Liver (tissue), 9 donors: ENCODE results near the gene KRT26. TPM values are rescaled to one million over a fixed set of nuclear protein-coding genes. Genes with fewer than 3 reads are reported as not detected.

Experiments used
- DNase-seq: peaks from one replicate; pipeline ENCODE4 v3.0.0-alpha.2; 2017; ENCODE audit warnings: low spot score
- H3K27ac ChIP-seq, 2 donors: one replicate each; pipeline ENCODE4 v1.7.0; 2013; ENCODE audit warnings: inconsistent platforms in 2 of 2, low read length in 2 of 2, control low read depth in 1 of 2, low read depth in 1 of 2, mild to moderate bottlenecking in 1 of 2
- H3K27me3 ChIP-seq, 4 donors: one replicate each; pipeline versions ENCODE4 v1.6.1 to v1.7.0; 2013; ENCODE audit warnings: low read length in 3 of 4, inconsistent platforms in 1 of 4, mild to moderate bottlenecking in 1 of 4, moderate library complexity in 1 of 4; ENCODE audit not compliant: control insufficient read depth in 4 of 4, insufficient read depth in 4 of 4
- H3K36me3 ChIP-seq, 4 donors: one replicate each; pipeline versions ENCODE4 v1.6.1 to v1.7.0; 2013; ENCODE audit warnings: low read length in 3 of 4, mild to moderate bottlenecking in 3 of 4, low read depth in 1 of 4, moderate library complexity in 1 of 4; ENCODE audit not compliant: control insufficient read depth in 4 of 4, insufficient read depth in 3 of 4
- H3K4me1 ChIP-seq, 4 donors: one replicate each; pipeline versions ENCODE4 v1.6.1 to v1.7.0; 2013; ENCODE audit warnings: low read length in 3 of 4, mild to moderate bottlenecking in 3 of 4, moderate library complexity in 1 of 4; ENCODE audit not compliant: control insufficient read depth in 4 of 4, insufficient read depth in 4 of 4
- H3K4me3 ChIP-seq, 3 donors: one replicate each; pipeline versions ENCODE4 v1.6.1 to v1.7.0; 2013; ENCODE audit warnings: low read length in 3 of 3, control low read depth in 1 of 3, low read depth in 1 of 3, mild to moderate bottlenecking in 1 of 3
- H3K9ac ChIP-seq, 2 donors: one replicate each; pipeline ENCODE4 v1.7.0; 2013; ENCODE audit warnings: low read length in 2 of 2, mild to moderate bottlenecking in 2 of 2, moderate library complexity in 2 of 2, control low read depth in 1 of 2, low read depth in 1 of 2
- H3K9me3 ChIP-seq, 4 donors: one replicate each; pipeline versions ENCODE4 v1.6.1 to v1.7.0; 2013; ENCODE audit warnings: low read length in 3 of 4; ENCODE audit not compliant: control insufficient read depth in 4 of 4
- EGR1 ChIP-seq, 2 donors: IDR thresholded peaks; 2 replicates each; pipeline ENCODE4 v1.6.1; 2016 to 2018; ENCODE audit warnings: antibody characterized with exemption in 2 of 2, low read depth in 2 of 2
- FOXA1 ChIP-seq: IDR thresholded peaks from 2 replicates; pipeline ENCODE4 v1.6.1; 2016; ENCODE audit warnings: antibody characterized with exemption
- FOXA2 ChIP-seq: IDR thresholded peaks from 2 replicates; pipeline ENCODE4 v1.6.1; 2016; ENCODE audit warnings: antibody characterized with exemption
- GABPA ChIP-seq, 2 donors: IDR thresholded peaks in 1 of 2; conservative IDR thresholded peaks in 1 of 2; 2 replicates each; pipeline ENCODE4 v1.6.1; 2016; ENCODE audit warnings: antibody characterized with exemption in 2 of 2, mild to moderate bottlenecking in 1 of 2, moderate library complexity in 1 of 2
- HNF4A ChIP-seq, 2 donors: conservative IDR thresholded peaks; 2 replicates each; pipeline ENCODE4 v1.6.1; 2016; ENCODE audit warnings: antibody characterized with exemption in 2 of 2, mild to moderate bottlenecking in 2 of 2
- HNF4G ChIP-seq: IDR thresholded peaks from 2 replicates; pipeline ENCODE4 v1.6.1; 2016; ENCODE audit warnings: antibody characterized with exemption
- JUND ChIP-seq, 2 donors: IDR thresholded peaks; 2 replicates each; pipeline ENCODE4 v1.6.1; 2016; ENCODE audit warnings: antibody characterized with exemption in 2 of 2
- NR2F2 ChIP-seq: IDR thresholded peaks from 2 replicates; pipeline ENCODE4 v1.6.1; 2016; ENCODE audit warnings: antibody characterized with exemption
- RAD21 ChIP-seq, 2 donors: IDR thresholded peaks; 2 replicates each; pipeline ENCODE4 v1.6.1; 2016; ENCODE audit warnings: antibody characterized with exemption in 2 of 2, mild to moderate bottlenecking in 2 of 2
- RXRA ChIP-seq, 2 donors: IDR thresholded peaks; 2 replicates each; pipeline ENCODE4 v1.6.1; 2017 to 2018; ENCODE audit warnings: antibody characterized with exemption in 2 of 2, mild to moderate bottlenecking in 1 of 2
- SP1 ChIP-seq: IDR thresholded peaks from 2 replicates; pipeline ENCODE4 v1.6.1; 2018; ENCODE audit warnings: antibody characterized with exemption, mild to moderate bottlenecking
- TAF1 ChIP-seq: conservative IDR thresholded peaks from 2 replicates; pipeline ENCODE4 v1.6.1; 2016; ENCODE audit warnings: antibody characterized with exemption, mild to moderate bottlenecking
- YY1 ChIP-seq: IDR thresholded peaks from 2 replicates; pipeline ENCODE4 v1.6.1; 2016; ENCODE audit warnings: antibody characterized with exemption, mild to moderate bottlenecking
- WGBS: extraction: QIAGEN DNeasy Blood & Tissue Kit; methylation state at CpG from one replicate; pipeline ENCODE4 v1.1.7; 2013; 5-methylcytosine and 5-hydroxymethylcytosine counted together
- polyA plus RNA-seq, 2 donors: library from polyadenylated mRNA; stranded (reverse) in 1 of 2; unstranded in 1 of 2; fragments of 200-250 nt in 1 of 2; fragments of >200 nt in 1 of 2; fragmentation: Nextera tagmentation in 1 of 2; extraction: Ambion mirVana in 1 of 2; gene quantifications; one replicate each; pipeline versions ENCODE4 v1.2.1 to v1.2.3, GENCODE V29; 2013 to 2015
- total RNA-seq, 2 donors: library from RNA; depleted of rRNA; stranded (reverse); fragments of >200 nt; gene quantifications; one replicate each; pipeline ENCODE4 v1.2.3, GENCODE V29; 2014
- TF ChIP-seq, protein P1 (sequence below): IDR thresholded peaks from 2 replicates; pipeline ENCODE4 v1.6.1; 2016; ENCODE audit warnings: antibody characterized with exemption, mild to moderate bottlenecking
- TF ChIP-seq, protein P2 (sequence below): fragments of 150-350 bp; IDR thresholded peaks from 2 replicates; pipeline ENCODE4 v1.5.1; 2017; ENCODE audit warnings: improper control_type of control experiment, low read depth, low read length; ENCODE audit not compliant: missing input control
- TF ChIP-seq, protein P3 (sequence below): IDR thresholded peaks from 2 replicates; pipeline ENCODE4 v1.6.1; 2016; ENCODE audit warnings: antibody characterized with exemption
- TF ChIP-seq, protein P4 (sequence below): IDR thresholded peaks from 2 replicates; pipeline ENCODE4 v1.6.1; 2016; ENCODE audit warnings: antibody characterized with exemption
- TF ChIP-seq, protein P5 (sequence below): IDR thresholded peaks from 2 replicates; pipeline ENCODE4 v1.6.1; 2016; ENCODE audit warnings: antibody characterized with exemption
- donor health status: healthy.
- donor health status: healthy.
- donor health status: healthy.
- donor health status: healthy.
- donor health status: healthy.

The KRT26 gene
- total and polyA plus RNA-seq, 4 donors, result not detected

DNA sequence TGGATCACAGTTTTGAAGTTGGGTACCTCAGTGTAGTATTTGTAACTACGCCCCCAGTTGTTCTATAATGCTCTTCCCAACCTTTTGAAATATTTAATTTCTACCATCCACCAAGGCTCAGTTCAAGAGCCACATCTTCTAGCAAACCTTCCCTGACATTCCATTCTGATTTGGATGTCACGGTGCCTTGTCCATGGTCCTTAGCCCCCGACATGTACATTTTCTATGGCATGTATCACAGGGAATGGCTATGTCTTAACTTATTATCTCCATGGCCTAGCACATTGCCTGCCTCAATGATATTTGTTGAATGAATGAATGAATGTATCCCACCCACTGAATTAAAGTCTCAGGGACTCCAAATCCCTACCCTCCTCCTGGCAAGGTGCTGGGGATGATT, 34.1 kb upstream of the KRT26 start:
- H3K36me3 ChIP-seq, result no peaks in the 10 kb centered on the region
- no peak for DNase-seq
- TF ChIP-seq RAD21 (IDR thresholded peaks at IDR 0.05) (no peak), TAF1 (no peak)
- TF ChIP-seq, protein P1, sequence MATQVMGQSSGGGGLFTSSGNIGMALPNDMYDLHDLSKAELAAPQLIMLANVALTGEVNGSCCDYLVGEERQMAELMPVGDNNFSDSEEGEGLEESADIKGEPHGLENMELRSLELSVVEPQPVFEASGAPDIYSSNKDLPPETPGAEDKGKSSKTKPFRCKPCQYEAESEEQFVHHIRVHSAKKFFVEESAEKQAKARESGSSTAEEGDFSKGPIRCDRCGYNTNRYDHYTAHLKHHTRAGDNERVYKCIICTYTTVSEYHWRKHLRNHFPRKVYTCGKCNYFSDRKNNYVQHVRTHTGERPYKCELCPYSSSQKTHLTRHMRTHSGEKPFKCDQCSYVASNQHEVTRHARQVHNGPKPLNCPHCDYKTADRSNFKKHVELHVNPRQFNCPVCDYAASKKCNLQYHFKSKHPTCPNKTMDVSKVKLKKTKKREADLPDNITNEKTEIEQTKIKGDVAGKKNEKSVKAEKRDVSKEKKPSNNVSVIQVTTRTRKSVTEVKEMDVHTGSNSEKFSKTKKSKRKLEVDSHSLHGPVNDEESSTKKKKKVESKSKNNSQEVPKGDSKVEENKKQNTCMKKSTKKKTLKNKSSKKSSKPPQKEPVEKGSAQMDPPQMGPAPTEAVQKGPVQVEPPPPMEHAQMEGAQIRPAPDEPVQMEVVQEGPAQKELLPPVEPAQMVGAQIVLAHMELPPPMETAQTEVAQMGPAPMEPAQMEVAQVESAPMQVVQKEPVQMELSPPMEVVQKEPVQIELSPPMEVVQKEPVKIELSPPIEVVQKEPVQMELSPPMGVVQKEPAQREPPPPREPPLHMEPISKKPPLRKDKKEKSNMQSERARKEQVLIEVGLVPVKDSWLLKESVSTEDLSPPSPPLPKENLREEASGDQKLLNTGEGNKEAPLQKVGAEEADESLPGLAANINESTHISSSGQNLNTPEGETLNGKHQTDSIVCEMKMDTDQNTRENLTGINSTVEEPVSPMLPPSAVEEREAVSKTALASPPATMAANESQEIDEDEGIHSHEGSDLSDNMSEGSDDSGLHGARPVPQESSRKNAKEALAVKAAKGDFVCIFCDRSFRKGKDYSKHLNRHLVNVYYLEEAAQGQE, result no peak
- H3K4me1 ChIP-seq, result peaks cover 0 to 6% (median 2%) of the 10 kb centered on the region in 4 donors
- no peak overlapping the region for H3K27ac ChIP-seq
- no peak overlapping the region for H3K4me3 ChIP-seq
- peaks cover 0 to 20% (median 3%) of the 10 kb centered on the region in 4 donors for H3K27me3 ChIP-seq
- WGBS, result 84% methylated on average over 3 of the region's 3 CpGs
- H3K9ac ChIP-seq, result no peak overlapping the region
- no peaks in the 10 kb centered on the region for H3K9me3 ChIP-seq

DNA sequence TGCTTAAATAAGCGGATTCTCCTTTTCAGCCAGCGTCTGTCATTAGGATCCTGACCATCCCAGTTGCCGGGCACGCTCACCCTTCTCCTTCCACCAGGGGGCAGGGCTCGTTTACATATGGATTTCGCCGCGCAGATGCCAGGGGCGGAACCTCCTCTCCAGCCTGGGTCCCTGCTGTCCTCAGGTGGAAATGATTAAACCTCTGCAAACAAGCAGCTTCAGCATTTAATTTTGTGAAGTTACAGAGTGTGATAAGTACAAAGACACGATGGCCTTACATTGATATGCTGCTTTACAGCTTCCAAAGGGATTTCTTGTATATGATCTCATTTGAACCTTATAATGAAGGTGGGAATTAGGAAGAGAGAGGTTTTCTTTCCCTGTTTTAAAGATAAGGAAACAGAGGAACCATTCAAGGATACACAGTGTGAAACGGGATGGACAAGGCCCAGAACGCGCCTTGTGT, 31.6 kb upstream of the KRT26 start:
- TF ChIP-seq, protein P2, sequence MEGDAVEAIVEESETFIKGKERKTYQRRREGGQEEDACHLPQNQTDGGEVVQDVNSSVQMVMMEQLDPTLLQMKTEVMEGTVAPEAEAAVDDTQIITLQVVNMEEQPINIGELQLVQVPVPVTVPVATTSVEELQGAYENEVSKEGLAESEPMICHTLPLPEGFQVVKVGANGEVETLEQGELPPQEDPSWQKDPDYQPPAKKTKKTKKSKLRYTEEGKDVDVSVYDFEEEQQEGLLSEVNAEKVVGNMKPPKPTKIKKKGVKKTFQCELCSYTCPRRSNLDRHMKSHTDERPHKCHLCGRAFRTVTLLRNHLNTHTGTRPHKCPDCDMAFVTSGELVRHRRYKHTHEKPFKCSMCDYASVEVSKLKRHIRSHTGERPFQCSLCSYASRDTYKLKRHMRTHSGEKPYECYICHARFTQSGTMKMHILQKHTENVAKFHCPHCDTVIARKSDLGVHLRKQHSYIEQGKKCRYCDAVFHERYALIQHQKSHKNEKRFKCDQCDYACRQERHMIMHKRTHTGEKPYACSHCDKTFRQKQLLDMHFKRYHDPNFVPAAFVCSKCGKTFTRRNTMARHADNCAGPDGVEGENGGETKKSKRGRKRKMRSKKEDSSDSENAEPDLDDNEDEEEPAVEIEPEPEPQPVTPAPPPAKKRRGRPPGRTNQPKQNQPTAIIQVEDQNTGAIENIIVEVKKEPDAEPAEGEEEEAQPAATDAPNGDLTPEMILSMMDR, result peak; percentile 90
- TF ChIP-seq HNF4A (conservative IDR thresholded peaks at IDR 0.05), result peak in 1 of 2 donors; percentile 8
- peak; percentile 94 to 97 for TF ChIP-seq RAD21 (IDR thresholded peaks at IDR 0.05)
- no peak for TF ChIP-seq JUND (IDR thresholded peaks at IDR 0.05)
- TF ChIP-seq, protein P3, sequence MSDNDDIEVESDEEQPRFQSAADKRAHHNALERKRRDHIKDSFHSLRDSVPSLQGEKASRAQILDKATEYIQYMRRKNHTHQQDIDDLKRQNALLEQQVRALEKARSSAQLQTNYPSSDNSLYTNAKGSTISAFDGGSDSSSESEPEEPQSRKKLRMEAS, result peak; percentile 14
- peak; percentile 21 for TF ChIP-seq YY1
- TF ChIP-seq, protein P4, sequence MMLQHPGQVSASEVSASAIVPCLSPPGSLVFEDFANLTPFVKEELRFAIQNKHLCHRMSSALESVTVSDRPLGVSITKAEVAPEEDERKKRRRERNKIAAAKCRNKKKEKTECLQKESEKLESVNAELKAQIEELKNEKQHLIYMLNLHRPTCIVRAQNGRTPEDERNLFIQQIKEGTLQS, result no peak
- TF ChIP-seq, protein P5, sequence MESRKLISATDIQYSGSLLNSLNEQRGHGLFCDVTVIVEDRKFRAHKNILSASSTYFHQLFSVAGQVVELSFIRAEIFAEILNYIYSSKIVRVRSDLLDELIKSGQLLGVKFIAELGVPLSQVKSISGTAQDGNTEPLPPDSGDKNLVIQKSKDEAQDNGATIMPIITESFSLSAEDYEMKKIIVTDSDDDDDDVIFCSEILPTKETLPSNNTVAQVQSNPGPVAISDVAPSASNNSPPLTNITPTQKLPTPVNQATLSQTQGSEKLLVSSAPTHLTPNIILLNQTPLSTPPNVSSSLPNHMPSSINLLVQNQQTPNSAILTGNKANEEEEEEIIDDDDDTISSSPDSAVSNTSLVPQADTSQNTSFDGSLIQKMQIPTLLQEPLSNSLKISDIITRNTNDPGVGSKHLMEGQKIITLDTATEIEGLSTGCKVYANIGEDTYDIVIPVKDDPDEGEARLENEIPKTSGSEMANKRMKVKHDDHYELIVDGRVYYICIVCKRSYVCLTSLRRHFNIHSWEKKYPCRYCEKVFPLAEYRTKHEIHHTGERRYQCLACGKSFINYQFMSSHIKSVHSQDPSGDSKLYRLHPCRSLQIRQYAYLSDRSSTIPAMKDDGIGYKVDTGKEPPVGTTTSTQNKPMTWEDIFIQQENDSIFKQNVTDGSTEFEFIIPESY, result no peak
- peak in 1 of 2 donors; percentile 25 for TF ChIP-seq RXRA (IDR thresholded peaks at IDR 0.05)
- no peak for TF ChIP-seq FOXA1
- no peak for TF ChIP-seq EGR1 (IDR thresholded peaks at IDR 0.05; ENCODE audit: low read depth in 2 of 2)
- TF ChIP-seq FOXA2, result no peak
- TF ChIP-seq NR2F2, result no peak
- TF ChIP-seq, protein P1, result no peak
- TF ChIP-seq TAF1, result no peak
- TF ChIP-seq GABPA (IDR thresholded peaks at IDR 0.05 in 1 of 2, conservative IDR thresholded peaks at IDR 0.05 in 1 of 2), result no peak
- no peak for TF ChIP-seq HNF4G
- peak; percentile 19 for TF ChIP-seq SP1
- Histone ChIP-seq H3K27ac (no peak overlapping the region), H3K9me3 (no peaks in the 10 kb centered on the region), H3K9ac (no peak overlapping the region), H3K36me3 (no peaks in the 10 kb centered on the region), H3K4me3 (no peak overlapping the region), H3K27me3 (peaks cover 0 to 16% (median 1%) of the 10 kb centered on the region in 4 donors), H3K4me1 (peaks cover 0 to 6% (median 2%) of the 10 kb centered on the region in 4 donors)
- peak; percentile 80 for DNase-seq
- WGBS, result 12% methylated on average over 13 of the region's 13 CpGs
